ENCODE measurements around the gene ZNF398. TPM values are rescaled to one million over a fixed set of nuclear protein-coding genes. Genes with fewer than 3 reads are reported as not detected.

Gene ZNF398
- polyA plus RNA-seq, 1 donor from 2014 or later: 8.6 TPM

DNA sequence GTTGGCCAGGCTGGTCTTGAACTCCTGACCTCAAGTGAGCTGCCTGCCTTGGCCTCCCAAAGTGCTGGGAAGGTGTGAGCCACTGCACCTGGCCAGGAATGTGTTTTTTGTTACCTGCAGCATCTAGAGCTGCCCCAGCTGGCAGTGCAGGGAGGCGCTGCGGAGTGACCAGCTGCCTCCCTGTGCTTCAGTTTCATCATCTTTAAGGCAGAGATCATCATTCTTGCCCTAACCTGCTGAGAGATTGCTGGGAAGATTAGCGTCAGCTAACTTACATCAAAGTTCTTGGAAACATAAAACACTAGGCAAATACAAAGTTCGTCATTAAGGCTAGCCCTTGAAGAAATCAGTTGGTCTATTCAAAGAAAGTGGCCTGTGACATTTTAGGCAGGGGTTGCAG lies 50.4 kb downstream of the ZNF398 start:
- H3K36me3 ChIP-seq (ENCODE audit: insufficient read depth, low read length): no peaks in the 10 kb centered on the region
- peaks cover 3% of the 10 kb centered on the region for H4K20me1 ChIP-seq (ENCODE audit: insufficient read depth)
- H3K9ac ChIP-seq (ENCODE audit: low read length): no peak overlapping the region
- no peaks in the 10 kb centered on the region for H3K27me3 ChIP-seq (ENCODE audit: insufficient read depth, low read depth, low read length)
- no peak overlapping the region for H3K27ac ChIP-seq (ENCODE audit: low read length)
- no peaks in the 10 kb centered on the region for H3K9me3 ChIP-seq (ENCODE audit: low read length)
- no peak overlapping the region for H3K4me3 ChIP-seq (ENCODE audit: low read length)
- H3K4me2 ChIP-seq (ENCODE audit: low read length): no peak overlapping the region
- H3K79me2 ChIP-seq (replicated peaks; ENCODE audit: insufficient read depth, low read length): peaks cover 20% of the 10 kb centered on the region
- H3F3A ChIP-seq (ENCODE audit: insufficient read depth, low read length, poor library complexity, severe bottlenecking): no peaks in the 10 kb centered on the region
- no peaks in the 10 kb centered on the region for H3K9me2 ChIP-seq (ENCODE audit: insufficient read depth, low read length)
- TF ChIP-seq, protein P1, sequence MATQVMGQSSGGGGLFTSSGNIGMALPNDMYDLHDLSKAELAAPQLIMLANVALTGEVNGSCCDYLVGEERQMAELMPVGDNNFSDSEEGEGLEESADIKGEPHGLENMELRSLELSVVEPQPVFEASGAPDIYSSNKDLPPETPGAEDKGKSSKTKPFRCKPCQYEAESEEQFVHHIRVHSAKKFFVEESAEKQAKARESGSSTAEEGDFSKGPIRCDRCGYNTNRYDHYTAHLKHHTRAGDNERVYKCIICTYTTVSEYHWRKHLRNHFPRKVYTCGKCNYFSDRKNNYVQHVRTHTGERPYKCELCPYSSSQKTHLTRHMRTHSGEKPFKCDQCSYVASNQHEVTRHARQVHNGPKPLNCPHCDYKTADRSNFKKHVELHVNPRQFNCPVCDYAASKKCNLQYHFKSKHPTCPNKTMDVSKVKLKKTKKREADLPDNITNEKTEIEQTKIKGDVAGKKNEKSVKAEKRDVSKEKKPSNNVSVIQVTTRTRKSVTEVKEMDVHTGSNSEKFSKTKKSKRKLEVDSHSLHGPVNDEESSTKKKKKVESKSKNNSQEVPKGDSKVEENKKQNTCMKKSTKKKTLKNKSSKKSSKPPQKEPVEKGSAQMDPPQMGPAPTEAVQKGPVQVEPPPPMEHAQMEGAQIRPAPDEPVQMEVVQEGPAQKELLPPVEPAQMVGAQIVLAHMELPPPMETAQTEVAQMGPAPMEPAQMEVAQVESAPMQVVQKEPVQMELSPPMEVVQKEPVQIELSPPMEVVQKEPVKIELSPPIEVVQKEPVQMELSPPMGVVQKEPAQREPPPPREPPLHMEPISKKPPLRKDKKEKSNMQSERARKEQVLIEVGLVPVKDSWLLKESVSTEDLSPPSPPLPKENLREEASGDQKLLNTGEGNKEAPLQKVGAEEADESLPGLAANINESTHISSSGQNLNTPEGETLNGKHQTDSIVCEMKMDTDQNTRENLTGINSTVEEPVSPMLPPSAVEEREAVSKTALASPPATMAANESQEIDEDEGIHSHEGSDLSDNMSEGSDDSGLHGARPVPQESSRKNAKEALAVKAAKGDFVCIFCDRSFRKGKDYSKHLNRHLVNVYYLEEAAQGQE (IDR thresholded peaks at IDR 0.05; ENCODE audit: borderline replicate concordance): no peak
- TF ChIP-seq EP300 (conservative IDR thresholded peaks at IDR 0.05; ENCODE audit: poor library complexity, severe bottlenecking) (no peak), POLR2AphosphoS5 (IDR thresholded peaks at IDR 0.05) (no peak), SMC3 (conservative IDR thresholded peaks at IDR 0.05; ENCODE audit: poor library complexity) (no peak), EZH2 (IDR thresholded peaks at IDR 0.05; ENCODE audit: borderline replicate concordance, insufficient read depth, low read length, poor library complexity, severe bottlenecking) (no peak), TAF1 (IDR thresholded peaks at IDR 0.05; ENCODE audit: low read depth) (no peak), RAD21 (conservative IDR thresholded peaks at IDR 0.05) (no peak), MXI1 (conservative IDR thresholded peaks at IDR 0.05; ENCODE audit: poor library complexity, severe bottlenecking) (no peak)
- TF ChIP-seq, protein P2, sequence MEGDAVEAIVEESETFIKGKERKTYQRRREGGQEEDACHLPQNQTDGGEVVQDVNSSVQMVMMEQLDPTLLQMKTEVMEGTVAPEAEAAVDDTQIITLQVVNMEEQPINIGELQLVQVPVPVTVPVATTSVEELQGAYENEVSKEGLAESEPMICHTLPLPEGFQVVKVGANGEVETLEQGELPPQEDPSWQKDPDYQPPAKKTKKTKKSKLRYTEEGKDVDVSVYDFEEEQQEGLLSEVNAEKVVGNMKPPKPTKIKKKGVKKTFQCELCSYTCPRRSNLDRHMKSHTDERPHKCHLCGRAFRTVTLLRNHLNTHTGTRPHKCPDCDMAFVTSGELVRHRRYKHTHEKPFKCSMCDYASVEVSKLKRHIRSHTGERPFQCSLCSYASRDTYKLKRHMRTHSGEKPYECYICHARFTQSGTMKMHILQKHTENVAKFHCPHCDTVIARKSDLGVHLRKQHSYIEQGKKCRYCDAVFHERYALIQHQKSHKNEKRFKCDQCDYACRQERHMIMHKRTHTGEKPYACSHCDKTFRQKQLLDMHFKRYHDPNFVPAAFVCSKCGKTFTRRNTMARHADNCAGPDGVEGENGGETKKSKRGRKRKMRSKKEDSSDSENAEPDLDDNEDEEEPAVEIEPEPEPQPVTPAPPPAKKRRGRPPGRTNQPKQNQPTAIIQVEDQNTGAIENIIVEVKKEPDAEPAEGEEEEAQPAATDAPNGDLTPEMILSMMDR (IDR thresholded peaks at IDR 0.05; ENCODE audit: poor library complexity, severe bottlenecking): no peak
- no peak overlapping the region for H2AFZ ChIP-seq (ENCODE audit: low read depth, low read length)

DNA sequence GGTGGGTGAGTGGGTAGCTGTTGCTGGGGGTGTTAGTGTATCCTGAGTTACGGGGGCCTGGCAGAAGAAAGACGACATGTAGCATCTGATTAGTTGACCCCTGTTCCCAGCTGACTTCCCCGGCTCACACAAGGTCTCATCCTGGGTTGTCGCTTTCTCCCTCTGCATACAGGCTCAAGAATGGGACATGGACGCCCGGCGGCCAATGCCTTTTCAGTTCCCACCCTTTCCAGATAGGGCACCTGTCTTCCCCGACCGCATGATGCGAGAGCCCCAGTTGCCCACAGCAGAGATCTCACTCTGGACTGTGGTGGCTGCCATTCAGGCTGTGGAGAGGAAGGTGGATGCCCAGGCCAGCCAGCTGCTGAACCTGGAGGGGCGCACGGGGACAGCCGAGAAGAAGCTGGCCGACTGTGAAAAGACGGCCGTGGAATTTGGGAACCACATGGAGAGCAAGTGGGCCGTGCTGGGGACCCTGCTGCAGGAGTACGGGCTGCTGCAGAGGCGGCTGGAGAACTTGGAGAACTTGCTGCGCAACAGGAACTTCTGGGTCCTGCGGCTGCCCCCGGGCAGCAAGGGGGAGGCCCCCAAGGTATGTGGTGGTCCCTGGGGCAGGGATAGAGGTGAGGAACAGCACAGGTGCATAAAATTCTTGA lies 51.0 kb downstream of the ZNF398 start:
- peaks cover 3% of the 10 kb centered on the region for H4K20me1 ChIP-seq (ENCODE audit: insufficient read depth)
- H3K9me2 ChIP-seq (ENCODE audit: insufficient read depth, low read length): no peaks in the 10 kb centered on the region
- H3F3A ChIP-seq (ENCODE audit: insufficient read depth, low read length, poor library complexity, severe bottlenecking): no peaks in the 10 kb centered on the region
- no peaks in the 10 kb centered on the region for H3K9me3 ChIP-seq (ENCODE audit: low read length)
- no peak overlapping the region for H3K4me3 ChIP-seq (ENCODE audit: low read length)
- no peaks in the 10 kb centered on the region for H3K36me3 ChIP-seq (ENCODE audit: insufficient read depth, low read length)
- no peak overlapping the region for H3K27ac ChIP-seq (ENCODE audit: low read length)
- TF ChIP-seq, protein P1 (IDR thresholded peaks at IDR 0.05; ENCODE audit: borderline replicate concordance): no peak
- no peak for TF ChIP-seq POLR2AphosphoS5 (IDR thresholded peaks at IDR 0.05)
- no peak for TF ChIP-seq MXI1 (conservative IDR thresholded peaks at IDR 0.05; ENCODE audit: poor library complexity, severe bottlenecking)
- TF ChIP-seq EP300 (conservative IDR thresholded peaks at IDR 0.05; ENCODE audit: poor library complexity, severe bottlenecking): no peak
- TF ChIP-seq EZH2 (IDR thresholded peaks at IDR 0.05; ENCODE audit: borderline replicate concordance, insufficient read depth, low read length, poor library complexity, severe bottlenecking): no peak
- TF ChIP-seq SMC3 (conservative IDR thresholded peaks at IDR 0.05; ENCODE audit: poor library complexity): no peak
- TF ChIP-seq RAD21 (conservative IDR thresholded peaks at IDR 0.05): no peak
- TF ChIP-seq, protein P2 (IDR thresholded peaks at IDR 0.05; ENCODE audit: poor library complexity, severe bottlenecking): no peak
- no peak for TF ChIP-seq TAF1 (IDR thresholded peaks at IDR 0.05; ENCODE audit: low read depth)
- H3K9ac ChIP-seq (ENCODE audit: low read length): no peak overlapping the region
- H2AFZ ChIP-seq (ENCODE audit: low read depth, low read length): no peak overlapping the region
- no peak overlapping the region for H3K4me2 ChIP-seq (ENCODE audit: low read length)
- H3K79me2 ChIP-seq (replicated peaks; ENCODE audit: insufficient read depth, low read length): peaks cover 20% of the 10 kb centered on the region
- no peaks in the 10 kb centered on the region for H3K27me3 ChIP-seq (ENCODE audit: insufficient read depth, low read depth, low read length)
